Stomach (tissue), 4 donors: ENCODE data around the gene DUSP11.

ENCODE experiments used
- EP300 ChIP-seq: sonication (generic); formaldehyde crosslinking; IDR thresholded peaks from one replicate; pipeline ENCODE4 v1.6.1; 2017; ENCODE audit warnings: antibody characterized with exemption
- POLR2A ChIP-seq, 4 donors: fragments of 450-650 bp; IDR thresholded peaks; one replicate each; pipeline ENCODE4 v1.6.1; 2016; ENCODE audit warnings: antibody characterized with exemption in 4 of 4, control low read depth in 2 of 4, mild to moderate bottlenecking in 1 of 4, moderate library complexity in 1 of 4
- TF ChIP-seq, protein P1 (sequence below), 7 experiments: fragments of 450-650 bp in 4 of 7; fragments of 200-600 bp in 3 of 7; sonication (generic) in 3 of 7; IDR thresholded peaks; one replicate each; pipeline ENCODE4 v1.5.1; 2016 to 2019; ENCODE audit warnings: antibody characterized with exemption in 7 of 7, control low read depth in 2 of 7, mild to moderate bottlenecking in 1 of 7

DNA sequence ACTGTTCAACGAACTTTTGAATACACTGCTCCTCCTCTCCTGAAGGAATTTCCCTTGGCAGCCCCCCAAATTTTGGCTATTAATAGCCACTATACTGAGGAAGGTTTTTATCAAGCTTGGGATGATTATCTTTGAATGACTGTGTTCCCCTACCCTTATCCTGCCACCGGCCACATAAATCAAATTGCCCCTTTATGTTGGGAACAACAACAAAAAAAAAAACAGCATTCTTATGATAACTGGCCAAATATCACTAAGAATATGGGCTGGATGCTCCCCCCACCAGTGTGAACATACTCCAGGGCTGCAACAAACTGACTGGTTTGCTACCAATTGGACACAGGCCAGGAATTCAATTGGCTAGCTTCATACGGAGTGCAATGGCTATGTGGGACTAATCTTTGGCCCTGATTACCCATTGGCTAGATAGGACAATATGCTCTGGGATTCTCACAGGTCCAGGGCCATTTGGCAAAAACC lies 20.6 kb downstream of the DUSP11 start:
- TF ChIP-seq, protein P1, sequence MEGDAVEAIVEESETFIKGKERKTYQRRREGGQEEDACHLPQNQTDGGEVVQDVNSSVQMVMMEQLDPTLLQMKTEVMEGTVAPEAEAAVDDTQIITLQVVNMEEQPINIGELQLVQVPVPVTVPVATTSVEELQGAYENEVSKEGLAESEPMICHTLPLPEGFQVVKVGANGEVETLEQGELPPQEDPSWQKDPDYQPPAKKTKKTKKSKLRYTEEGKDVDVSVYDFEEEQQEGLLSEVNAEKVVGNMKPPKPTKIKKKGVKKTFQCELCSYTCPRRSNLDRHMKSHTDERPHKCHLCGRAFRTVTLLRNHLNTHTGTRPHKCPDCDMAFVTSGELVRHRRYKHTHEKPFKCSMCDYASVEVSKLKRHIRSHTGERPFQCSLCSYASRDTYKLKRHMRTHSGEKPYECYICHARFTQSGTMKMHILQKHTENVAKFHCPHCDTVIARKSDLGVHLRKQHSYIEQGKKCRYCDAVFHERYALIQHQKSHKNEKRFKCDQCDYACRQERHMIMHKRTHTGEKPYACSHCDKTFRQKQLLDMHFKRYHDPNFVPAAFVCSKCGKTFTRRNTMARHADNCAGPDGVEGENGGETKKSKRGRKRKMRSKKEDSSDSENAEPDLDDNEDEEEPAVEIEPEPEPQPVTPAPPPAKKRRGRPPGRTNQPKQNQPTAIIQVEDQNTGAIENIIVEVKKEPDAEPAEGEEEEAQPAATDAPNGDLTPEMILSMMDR (IDR thresholded peaks at IDR 0.05), result no peak
- TF ChIP-seq EP300 (no peak), POLR2A (IDR thresholded peaks at IDR 0.05) (no peak)
